Endothelial cell of umbilical vein (primary cell): ENCODE results near the gene USP37. TPM values are rescaled to one million over a fixed set of nuclear protein-coding genes. Genes with fewer than 3 reads are reported as not detected.

Experiments
- Bru-seq: library from RNA; stranded (reverse); fragments of 400-500 nt; gene quantifications from one replicate; lab custom pipeline; 2021; lab: Mats Ljungman, UMichigan
- BruChase-seq, 2 experiments: library from RNA; stranded (reverse); fragments of 400-500 nt; gene quantifications; one replicate each; lab custom pipeline; 2021; lab: Mats Ljungman, UMichigan
- BruUV-seq: library from RNA; stranded (reverse); fragments of 400-500 nt; replicated peaks from 2 replicates; lab custom pipeline; 2021; lab: Mats Ljungman, UMichigan
- CTCF ChIA-PET: fragments of 300-600, 350-600 bp; sonication (Branson Sonifier 250); formaldehyde crosslinking; loops from one replicate; lab custom pipeline; 2021; ENCODE audit warnings: antibody characterized with exemption, inconsistent platforms; lab: Charles Lee
- POLR2A ChIA-PET: fragments of 300-600, 350-600 bp; sonication (Branson Sonifier 250); formaldehyde crosslinking; loops from one replicate; lab custom pipeline; 2021; ENCODE audit warnings: antibody characterized with exemption, inconsistent platforms; lab: Charles Lee
- DNase-seq: peaks from one replicate; pipeline ENCODE4 v3.0.0-alpha.2; 2011; ENCODE audit warnings: low read depth, low spot score
- FAIRE-seq: peaks from 2 replicates; lab custom pipeline; 2011; peaks lifted over from hg19 to GRCh38; lab: Jason Lieb, UNC
- H2AFZ ChIP-seq: 2 replicates; pipeline ENCODE4 v1.6.0; 2012; ENCODE audit warnings: low read depth, low read length, control low read depth, inconsistent platforms
- H3K27ac ChIP-seq: 2 replicates; pipeline ENCODE4 v1.5.1; 2011; ENCODE audit warnings: low read depth, mild to moderate bottlenecking, control low read depth, low read length, moderate library complexity; ENCODE audit not compliant: insufficient read depth
- H3K27me3 ChIP-seq, 2 experiments: 2 replicates each; pipeline versions ENCODE4 v1.6.0 to v1.6.1; 2011; ENCODE audit warnings: low read length in 2 of 2, mixed read lengths in 1 of 2; ENCODE audit not compliant: control insufficient read depth in 2 of 2, insufficient read depth in 2 of 2
- H3K36me3 ChIP-seq, 2 experiments: 2 replicates in 1 of 2; 3 replicates in 1 of 2; pipeline ENCODE4 v1.5.1; 2011; ENCODE audit warnings: low read length in 2 of 2, mild to moderate bottlenecking in 1 of 2, moderate library complexity in 1 of 2; ENCODE audit not compliant: control insufficient read depth in 2 of 2, insufficient read depth in 2 of 2; ENCODE audit errors: extremely low read depth in 1 of 2
- H3K4me1 ChIP-seq: 3 replicates; pipeline ENCODE4 v1.5.1; 2011; ENCODE audit warnings: mild to moderate bottlenecking, low read length; ENCODE audit not compliant: control insufficient read depth, insufficient read depth; ENCODE audit errors: extremely low read depth
- H3K4me2 ChIP-seq: 2 replicates; pipeline ENCODE4 v1.6.1; 2011; ENCODE audit warnings: low read length, control low read depth, mixed read lengths; ENCODE audit not compliant: insufficient read depth
- H3K4me3 ChIP-seq, 3 experiments: fragments of 200-600 bp in 1 of 3; sonication (generic), shearing (Covaris generic) in 1 of 3; replicated peaks in 1 of 3; 2 replicates each; pipeline ENCODE4 v1.5.1; 2011 to 2016; ENCODE audit warnings: control low read depth in 3 of 3, low read length in 3 of 3, mild to moderate bottlenecking in 2 of 3, inconsistent platforms in 1 of 3, low read depth in 1 of 3, moderate library complexity in 1 of 3; ENCODE audit not compliant: insufficient read depth in 1 of 3
- H3K79me2 ChIP-seq: 2 replicates; pipeline ENCODE4 v1.6.0; 2012; ENCODE audit warnings: low read length, inconsistent platforms; ENCODE audit not compliant: control insufficient read depth, insufficient read depth
- H3K9ac ChIP-seq: replicated peaks from 2 replicates; pipeline ENCODE3; 2011; ENCODE audit warnings: low read length, control low read depth; ENCODE audit not compliant: insufficient read depth; ENCODE audit errors: extremely low read depth
- H3K9me1 ChIP-seq: replicated peaks from 3 replicates; pipeline ENCODE4 v1.6.0; 2011; ENCODE audit warnings: mild to moderate bottlenecking, low read length; ENCODE audit not compliant: control insufficient read depth, insufficient read depth; ENCODE audit errors: extremely low read depth
- H3K9me3 ChIP-seq: replicated peaks from 2 replicates; pipeline ENCODE4 v1.5.1; 2012; ENCODE audit warnings: low read length, inconsistent platforms; ENCODE audit not compliant: control insufficient read depth, insufficient read depth
- H4K20me1 ChIP-seq: replicated peaks from 2 replicates; pipeline ENCODE3; 2011; ENCODE audit warnings: mild to moderate bottlenecking, low read length; ENCODE audit not compliant: control insufficient read depth, insufficient read depth; ENCODE audit errors: extremely low read depth
- CTCF ChIP-seq, 2 donors: IDR thresholded peaks; 1 replicate in 1 of 2; 2 replicates in 1 of 2; pipeline ENCODE4 v1.5.1; 2011; ENCODE audit warnings: low read length in 2 of 2, mild to moderate bottlenecking in 2 of 2, moderate library complexity in 2 of 2, control low read depth in 1 of 2, inconsistent platforms in 1 of 2, low read depth in 1 of 2; ENCODE audit not compliant: insufficient read depth in 1 of 2; ENCODE audit errors: extremely low read depth in 1 of 2
- EZH2 ChIP-seq: IDR thresholded peaks from 2 replicates; pipeline ENCODE4 v1.6.1; 2012; ENCODE audit warnings: borderline replicate concordance, low read depth, mild to moderate bottlenecking, moderate library complexity, low read length, inconsistent platforms; ENCODE audit not compliant: severe bottlenecking
- FOS ChIP-seq: IDR thresholded peaks from 2 replicates; pipeline ENCODE4 v1.6.1; 2011; ENCODE audit warnings: mild to moderate bottlenecking, low read length, moderate library complexity, borderline replicate concordance; ENCODE audit not compliant: insufficient read depth
- GATA2 ChIP-seq: IDR thresholded peaks from 2 replicates; pipeline ENCODE4 v1.7.0; 2011; ENCODE audit warnings: low read depth, mild to moderate bottlenecking, moderate library complexity, mixed read lengths, low read length; ENCODE audit not compliant: insufficient read length, insufficient read depth
- JUN ChIP-seq: IDR thresholded peaks from 2 replicates; pipeline ENCODE4 v1.6.1; 2011; ENCODE audit warnings: borderline replicate concordance, low read depth; ENCODE audit not compliant: insufficient read length, insufficient read depth
- MAX ChIP-seq: IDR thresholded peaks from 2 replicates; pipeline ENCODE4 v1.6.1; 2011; ENCODE audit not compliant: insufficient read depth, insufficient read length
- MYC ChIP-seq: IDR thresholded peaks from one replicate; pipeline ENCODE4 v1.6.1; 2011; ENCODE audit warnings: mild to moderate bottlenecking, low read depth, low read length
- POLR2A ChIP-seq: IDR thresholded peaks from 2 replicates; pipeline ENCODE4 v1.6.1; 2012; ENCODE audit warnings: low read depth, mild to moderate bottlenecking, control low read depth, low read length
- POLR2AphosphoS5 ChIP-seq: IDR thresholded peaks from 2 replicates; pipeline ENCODE4 v1.6.1; 2012; ENCODE audit warnings: low read depth, mild to moderate bottlenecking, control low read depth, low read length, moderate library complexity; ENCODE audit not compliant: insufficient read depth
- dilution Hi-C: fragments of 300-500 bp; cut with MboI; formaldehyde crosslinking; loops from one replicate; pipeline ENCODE4 v1.15.0; 2019; ENCODE audit warnings: low sequenced_read_pairs; ENCODE audit not compliant: extremely low pct_ligation_motif_present
- intact Hi-C: fragments of 100-400 bp; cut with micrococcal nuclease; formaldehyde crosslinking; loops from one replicate; pipeline ENCODE4 v1.10.0; 2022
- long read RNA-seq: library from polyadenylated mRNA; stranded (forward); transcript quantifications from one replicate; pipeline ENCODE4 v2.0.0, GENCODE V29; 2021
- polyA minus RNA-seq, 3 experiments: library from RNA; depleted of rRNA, polyadenylated mRNA; stranded (reverse); fragments of >200 nt; gene quantifications; 1 replicate in 1 of 3; 2 replicates in 2 of 3; pipeline ENCODE4 v1.2.3, GENCODE V29; 2011
- polyA plus RNA-seq, 4 experiments: library from polyadenylated mRNA; depleted of rRNA in 3 of 4; stranded (reverse) in 3 of 4; unstranded in 1 of 4; fragments of >200 nt; gene quantifications; 2 replicates each; pipeline versions ENCODE4 v1.2.1 to v1.2.3, GENCODE V29; 2011 to 2012; ENCODE audit warnings: missing spikeins in 1 of 4
- total RNA-seq: library from RNA; stranded (reverse); gene quantifications from 2 replicates; pipeline ENCODE4 v1.2.3, GENCODE V29; 2021

USP37 gene
- 13.1 and 14.4 TPM in 2 replicates for total RNA-seq
- polyA plus RNA-seq: 1.3 and 1.9 TPM in 2 replicates
- 1.9 and 2.2 TPM in 2 replicates for polyA plus RNA-seq (2011; cell fraction: cytosol; rRNA removed)
- polyA plus RNA-seq (2011; cell fraction: nucleus; rRNA removed): 5.4 and 8.3 TPM in 2 replicates
- 4.2 and 4.4 TPM in 2 replicates for polyA plus RNA-seq (2012)
- 11.6 and 14.0 TPM in 2 replicates for polyA minus RNA-seq
- 15.0 TPM for polyA minus RNA-seq (2011; cell fraction: cytosol; rRNA and poly(A)+ RNA removed)
- 10.3 and 14.2 TPM in 2 replicates for polyA minus RNA-seq (2011; cell fraction: nucleus; rRNA and poly(A)+ RNA removed)
- percentile 72 among the genes with signal in this experiment for Bru-seq, nascent RNA
- percentile 60 among the genes with signal in this experiment for BruChase-seq, experiment 1, labeled RNA remaining after a 6-hour chase
- BruChase-seq, experiment 2, labeled RNA remaining after a 2-hour chase: percentile 68 among the genes with signal in this experiment
- long read RNA-seq, full-length matches to known transcripts: 3 of 15 reads
- long read RNA-seq, partial matches to known transcripts: 1 of 15 reads
- long read RNA-seq, other reads (novel, unspliced or antisense): 11 of 15 reads

- CTCF ChIA-PET: interaction anchor here (1.0 to 1.1 kb wide), 2 partner anchors 19 to 81 kb away, joined by 3 read pairs; no protein-coding TSS in a partner anchor
- intact Hi-C loops: loop anchor here (1.0 to 10.0 kb wide), 10 partner anchors 64 to 816 kb away; partner anchors contain the start of genes AAMP, CNPPD1, CTDSP1 and DNPEP
- peaks cover 17% of the 10 kb centered on the region for H3K4me1 ChIP-seq
These were observed at the start of gene USP37, which contains the start of gene CNOT9 for GRCh38 chr2:218568190-218569037. Gene USP37 (minus strand): TSS chr2:218568351. CDS start chr2:218558653, 9,698 bp downstream. Gene CNOT9 (plus strand): TSS chr2:218568839. CDS start chr2:218568955, 116 bp downstream.

More at GRCh38 chr2:218568190-218569037, at the start of gene USP37, which contains the start of gene CNOT9:
- peak within 1 kb of the TSS; percentile 89 for H3K4me2 ChIP-seq
- POLR2A ChIA-PET: no interaction called here
- no TSS peak for BruUV-seq
- peak within 1 kb of the TSS; percentile 93 for H2AFZ ChIP-seq
- H3K27ac ChIP-seq: peak within 1 kb of the TSS; percentile 94
- DNase-seq (peak; percentile 99), FAIRE-seq (peak; percentile 91)
- no peaks in the 10 kb centered on the region for H4K20me1 ChIP-seq
- no peaks in the 10 kb centered on the region for H3K27me3 ChIP-seq
- H3K9ac ChIP-seq: peak within 1 kb of the TSS; percentile 91
- peaks cover 62% of the 10 kb centered on the region for H3K79me2 ChIP-seq
- H3K4me3 ChIP-seq: peak within 1 kb of the TSS; percentile 58 to 81 (median 71)
- TF ChIP-seq MAX (peak; percentile 83), JUN (no peak), POLR2AphosphoS5 (peak; percentile 54), MYC (no peak), GATA2 (no peak), EZH2 (no peak), POLR2A (peak; percentile 81), FOS (no peak), CTCF (IDR thresholded peaks at IDR 0.05; ENCODE audit: extremely low read depth in 1 of 2, insufficient read depth in 1 of 2, low read depth in 1 of 2, low read length in 2 of 2) (no peak)
- H3K36me3 ChIP-seq: peaks cover 2 to 3% of the 10 kb centered on the region in 2 experiments
- no peaks in the 10 kb centered on the region for H3K9me3 ChIP-seq
- no peaks in the 10 kb centered on the region for H3K9me1 ChIP-seq
- dilution Hi-C loops: loop anchor here (5.0 kb wide), 1 partner anchor 79 kb away; no protein-coding TSS in a partner anchor
